Fibroblast of skin of right biceps (primary cell): ENCODE measurements around the gene GTPBP4.
"Not testable (repeated sequence)": the region's sequence is repeated elsewhere in the genome, so short reads cannot be mapped to it uniquely, and the experiment has no call there.

Experiments used
- DNase-seq: peaks from one replicate; pipeline ENCODE4 v3.0.0-alpha.2; 2013

The GTPBP4 gene

GRCh38 chr10:992871-993270 lies 4.6 kb downstream of the GTPBP4 start:
- DNase-seq: no peak

GRCh38 chr10:994836-995558 lies 6.8 kb downstream of the GTPBP4 start:
- no peak for DNase-seq

GRCh38 chr10:995559-995926 lies 7.3 kb downstream of the GTPBP4 start:
- no peak for DNase-seq

GRCh38 chr10:996031-996430 lies 7.8 kb downstream of the GTPBP4 start:
- no peak for DNase-seq

GRCh38 chr10:997266-998022 lies 9.2 kb downstream of the GTPBP4 start:
- DNase-seq: no peak

GRCh38 chr10:1002425-1003006 lies 14.3 kb downstream of the GTPBP4 start:
- DNase-seq: no peak

- DNase-seq: no peak
These were observed 15.8 kb downstream of the GTPBP4 start for GRCh38 chr10:1003884-1004670.

- DNase-seq: no peak
These were observed 18.3 kb downstream of the GTPBP4 start for GRCh38 chr10:1006573-1006972.

- DNase-seq: no peak
These were observed 19.3 kb downstream of the GTPBP4 start for GRCh38 chr10:1007583-1007982.

GRCh38 chr10:1009071-1009494 lies 20.8 kb downstream of the GTPBP4 start:
- no peak for DNase-seq

- DNase-seq: not testable (repeated sequence)
These were observed 21.7 kb downstream of the GTPBP4 start for GRCh38 chr10:1009947-1010346.

- DNase-seq: no peak
These were observed 22.5 kb downstream of the GTPBP4 start for GRCh38 chr10:1010703-1011102.

- DNase-seq: no peak
These were observed 23.5 kb downstream of the GTPBP4 start for GRCh38 chr10:1011696-1012095.

GRCh38 chr10:1015688-1016087 lies 27.5 kb downstream of the GTPBP4 start:
- DNase-seq: no peak

- no peak for DNase-seq
These were observed 31.1 kb downstream of the GTPBP4 start for GRCh38 chr10:1019362-1019761.

- DNase-seq: no peak
These were observed 32.2 kb downstream of the GTPBP4 start for GRCh38 chr10:1020460-1020859.

- no peak for DNase-seq
These were observed 32.7 kb downstream of the GTPBP4 start for GRCh38 chr10:1020958-1021357.

- DNase-seq: no peak
These were observed 34.2 kb downstream of the GTPBP4 start for GRCh38 chr10:1022413-1022812.

GRCh38 chr10:1024103-1024502 lies 35.9 kb downstream of the GTPBP4 start:
- no peak for DNase-seq

GRCh38 chr10:1025683-1026082 lies 37.4 kb downstream of the GTPBP4 start, which contains the start of gene IDI2:
Gene IDI2, minus strand, starts transcription at chr10:1025859. Its CDS starts 1,136 bp downstream, at chr10:1024723.
- DNase-seq: no peak

GRCh38 chr10:1026578-1026977 lies 38.3 kb downstream of the GTPBP4 start:
- DNase-seq: no peak

GRCh38 chr10:1029838-1030237 lies 41.6 kb downstream of the GTPBP4 start:
- DNase-seq: no peak

GRCh38 chr10:1033601-1034000 lies 45.4 kb downstream of the GTPBP4 start:
- no peak for DNase-seq
